ENCODE data around the gene OIP5. TPM values are rescaled to one million over a fixed set of nuclear protein-coding genes. Genes with fewer than 3 reads are reported as not detected.
"Not testable (repeated sequence)": the region's sequence is repeated elsewhere in the genome, so short reads cannot be mapped to it uniquely, and the experiment has no call there.

Gene OIP5
- total and polyA plus RNA-seq, 10 of the 15 experiments (the other 5 are each of a cell fraction or from before 2014, with no cell fraction given), result 4.8 to 61.4 (median 22.1) TPM

DNA sequence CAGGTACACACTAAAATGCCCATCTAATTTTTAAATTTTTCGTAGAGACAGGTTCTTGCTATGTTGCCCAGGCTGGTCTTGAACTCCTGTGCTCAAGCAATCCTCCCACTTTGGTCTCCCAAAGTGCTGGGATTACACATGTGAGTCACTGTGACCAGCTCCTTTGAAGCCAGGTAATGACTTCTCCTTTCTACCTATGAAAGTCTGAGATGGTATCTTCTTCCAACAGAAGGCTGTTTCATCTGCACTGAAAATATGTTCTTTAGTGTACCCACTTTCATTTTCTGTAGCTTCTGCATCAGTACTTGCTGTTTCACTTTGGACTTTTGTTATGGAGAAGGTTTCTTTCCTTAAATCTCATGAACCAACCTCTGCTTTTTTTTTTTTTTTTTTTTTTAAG, 8.8 kb downstream of the OIP5 start (continued):
- TF ChIP-seq, protein P1, sequence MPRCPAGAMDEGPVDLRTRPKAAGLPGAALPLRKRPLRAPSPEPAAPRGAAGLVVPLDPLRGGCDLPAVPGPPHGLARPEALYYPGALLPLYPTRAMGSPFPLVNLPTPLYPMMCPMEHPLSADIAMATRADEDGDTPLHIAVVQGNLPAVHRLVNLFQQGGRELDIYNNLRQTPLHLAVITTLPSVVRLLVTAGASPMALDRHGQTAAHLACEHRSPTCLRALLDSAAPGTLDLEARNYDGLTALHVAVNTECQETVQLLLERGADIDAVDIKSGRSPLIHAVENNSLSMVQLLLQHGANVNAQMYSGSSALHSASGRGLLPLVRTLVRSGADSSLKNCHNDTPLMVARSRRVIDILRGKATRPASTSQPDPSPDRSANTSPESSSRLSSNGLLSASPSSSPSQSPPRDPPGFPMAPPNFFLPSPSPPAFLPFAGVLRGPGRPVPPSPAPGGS (IDR thresholded peaks at IDR 0.05; ENCODE audit: borderline replicate concordance, insufficient read depth, low read depth, low read length, poor library complexity, severe bottlenecking), result no peak

DNA sequence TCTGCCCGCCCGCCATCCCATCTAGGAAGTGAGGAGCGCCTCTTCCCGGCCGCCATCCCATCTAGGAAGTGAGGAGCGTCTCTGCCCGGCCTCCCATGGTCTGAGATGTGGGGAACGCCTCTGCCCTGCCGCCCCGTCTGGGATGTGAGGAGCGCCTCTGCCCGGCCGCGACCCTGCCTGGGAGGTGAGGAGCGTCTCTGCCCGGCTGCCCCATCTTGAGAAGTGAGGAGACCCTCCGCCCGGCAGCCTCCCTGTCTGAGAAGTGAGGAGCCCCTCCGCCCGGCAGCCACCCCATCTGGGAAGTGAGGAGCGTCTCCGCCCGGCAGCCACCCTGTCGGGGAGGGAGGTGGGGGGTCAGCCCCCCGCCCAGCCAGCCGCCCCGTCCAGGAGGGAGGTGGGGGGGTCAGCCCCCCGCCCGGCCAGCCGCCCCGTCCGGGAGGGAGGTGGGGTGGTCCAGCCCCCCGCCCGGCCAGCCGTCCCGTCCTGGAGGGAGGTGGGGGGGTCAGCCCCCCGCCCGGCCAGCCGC, 11.5 kb downstream of the OIP5 start:
- H3K27ac ChIP-seq (ENCODE audit: control insufficient read depth, insufficient read depth); DNase-seq (ENCODE audit: low read depth, low spot score); BruUV-seq (replicated peaks); H3K9ac ChIP-seq (ENCODE audit: control insufficient read depth, insufficient read depth, low read length); H3K79me2 ChIP-seq (ENCODE audit: control insufficient read depth, insufficient read depth, low read length); H3K27me3 ChIP-seq (replicated peaks in 1 of 2; ENCODE audit: control insufficient read depth in 2 of 2, insufficient read depth in 2 of 2, low read length in 1 of 2); H3K4me1 ChIP-seq (ENCODE audit: control insufficient read depth, insufficient read depth, low read length); POLR2A ChIA-PET; H3K4me2 ChIP-seq (ENCODE audit: control insufficient read depth, insufficient read depth); in situ Hi-C loops (cut with MboI); SMC1A ChIA-PET (ENCODE audit: uncharacterized antibody, unreplicated experiment); H3K9me3 ChIP-seq (replicated peaks; ENCODE audit: control insufficient read depth, insufficient read depth, low read length); H3K36me3 ChIP-seq (ENCODE audit: control insufficient read depth in 2 of 2, insufficient read depth in 2 of 2, low read length in 1 of 2); H4K20me1 ChIP-seq (ENCODE audit: control insufficient read depth, insufficient read depth); H3K4me3 ChIP-seq; H2AFZ ChIP-seq (ENCODE audit: control insufficient read depth, low read depth, low read length); RAD21 ChIA-PET (ENCODE audit: unreplicated experiment); FAIRE-seq; ATAC-seq; CTCF ChIA-PET; intact Hi-C loops (cut with micrococcal nuclease; ENCODE audit: unreplicated experiment): not testable (repeated sequence)
- 98% methylated on average over 9 of the region's 39 CpGs for WGBS (ENCODE audit: insufficient coverage, insufficient replicate concordance, low lambda C conversion rate, missing lambda C conversion rate)
